ENCODE measurements around the gene GRB10.
"Not testable (repeated sequence)": the region's sequence is repeated elsewhere in the genome, so short reads cannot be mapped to it uniquely, and the experiment has no call there.

The GRB10 gene

GRCh38 chr7:50553973-50554372 is 228.7 kb downstream of the GRB10 start:
- Histone ChIP-seq H3K4me2 (no peak overlapping the region), H3K4me1 (ENCODE audit: low read depth, poor library complexity, severe bottlenecking) (no peaks in the 10 kb centered on the region), H3K4me3 (IDR thresholded peaks at IDR 0.05; ENCODE audit: insufficient read depth, low read depth, low read length) (no peak overlapping the region), H2AFZ (ENCODE audit: low read depth) (no peak overlapping the region), H3K36me3 (ENCODE audit: insufficient read depth) (no peaks in the 10 kb centered on the region), H4K20me1 (ENCODE audit: insufficient read depth) (no peaks in the 10 kb centered on the region), H3K27ac (no peak overlapping the region), H3K79me2 (ENCODE audit: insufficient read depth, low read depth) (no peaks in the 10 kb centered on the region), H3K9ac (no peak overlapping the region), H3K27me3 (ENCODE audit: insufficient read depth, low read depth) (no peaks in the 10 kb centered on the region)
- no peak for TF ChIP-seq CTCF (conservative IDR thresholded peaks at IDR 0.05; ENCODE audit: low read depth, low read length)

DNA sequence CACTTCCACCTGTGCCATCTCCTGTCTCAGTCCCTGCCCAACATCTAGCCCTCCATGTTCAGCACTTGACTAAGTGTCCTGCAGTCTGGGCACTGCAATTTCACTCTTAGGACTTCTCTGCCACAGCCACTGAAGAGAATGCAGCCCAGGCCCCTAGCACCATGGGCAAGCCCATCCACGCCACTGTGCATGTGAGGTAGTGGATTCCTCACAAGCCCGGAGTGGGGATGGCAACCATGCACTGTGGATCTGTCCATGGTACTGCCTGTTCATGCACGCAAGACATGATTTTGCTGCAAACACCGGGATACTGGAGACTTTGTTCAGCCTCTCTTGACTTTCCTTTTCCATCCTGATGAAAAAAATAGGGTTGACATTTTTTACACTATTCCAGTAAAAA is 229.8 kb downstream of the GRB10 start:
- no peak overlapping the region for H3K4me3 ChIP-seq (IDR thresholded peaks at IDR 0.05; ENCODE audit: insufficient read depth, low read depth, low read length)
- H3K27me3 ChIP-seq (ENCODE audit: insufficient read depth, low read depth), result no peaks in the 10 kb centered on the region
- no peaks in the 10 kb centered on the region for H3K36me3 ChIP-seq (ENCODE audit: insufficient read depth)
- no peak overlapping the region for H2AFZ ChIP-seq (ENCODE audit: low read depth)
- no peaks in the 10 kb centered on the region for H4K20me1 ChIP-seq (ENCODE audit: insufficient read depth)
- no peak overlapping the region for H3K9ac ChIP-seq
- no peaks in the 10 kb centered on the region for H3K79me2 ChIP-seq (ENCODE audit: insufficient read depth, low read depth)
- no peak overlapping the region for H3K4me2 ChIP-seq
- no peaks in the 10 kb centered on the region for H3K4me1 ChIP-seq (ENCODE audit: low read depth, poor library complexity, severe bottlenecking)
- TF ChIP-seq CTCF (conservative IDR thresholded peaks at IDR 0.05; ENCODE audit: low read depth, low read length), result no peak
- no peak overlapping the region for H3K27ac ChIP-seq

- Histone ChIP-seq H3K27me3 (ENCODE audit: insufficient read depth, low read depth) (no peaks in the 10 kb centered on the region), H2AFZ (ENCODE audit: low read depth) (no peak overlapping the region), H4K20me1 (ENCODE audit: insufficient read depth) (no peaks in the 10 kb centered on the region), H3K4me1 (ENCODE audit: low read depth, poor library complexity, severe bottlenecking) (no peaks in the 10 kb centered on the region), H3K36me3 (ENCODE audit: insufficient read depth) (no peaks in the 10 kb centered on the region), H3K27ac (no peak overlapping the region), H3K79me2 (ENCODE audit: insufficient read depth, low read depth) (no peaks in the 10 kb centered on the region), H3K9ac (no peak overlapping the region), H3K4me2 (no peak overlapping the region), H3K4me3 (IDR thresholded peaks at IDR 0.05; ENCODE audit: insufficient read depth, low read depth, low read length) (no peak overlapping the region)
- TF ChIP-seq CTCF (conservative IDR thresholded peaks at IDR 0.05; ENCODE audit: low read depth, low read length), result no peak
Observed at GRCh38 chr7:50552139-50552538, 230.6 kb downstream of the GRB10 start.

GRCh38 chr7:50545613-50546012 is 237.1 kb downstream of the GRB10 start:
- not testable (repeated sequence) for H3K36me3 ChIP-seq (ENCODE audit: insufficient read depth); H3K27me3 ChIP-seq (ENCODE audit: insufficient read depth, low read depth); H3K4me3 ChIP-seq (IDR thresholded peaks at IDR 0.05; ENCODE audit: insufficient read depth, low read depth, low read length); H3K9ac ChIP-seq; H2AFZ ChIP-seq (ENCODE audit: low read depth); H3K4me2 ChIP-seq; H4K20me1 ChIP-seq (ENCODE audit: insufficient read depth); H3K4me1 ChIP-seq (ENCODE audit: low read depth, poor library complexity, severe bottlenecking); H3K27ac ChIP-seq; H3K79me2 ChIP-seq (ENCODE audit: insufficient read depth, low read depth)

- Histone ChIP-seq H3K4me2 (no peak overlapping the region), H3K4me1 (ENCODE audit: low read depth, poor library complexity, severe bottlenecking) (no peaks in the 10 kb centered on the region), H3K9ac (no peak overlapping the region), H3K36me3 (ENCODE audit: insufficient read depth) (no peaks in the 10 kb centered on the region), H3K27ac (no peak overlapping the region), H3K79me2 (ENCODE audit: insufficient read depth, low read depth) (no peaks in the 10 kb centered on the region), H3K27me3 (ENCODE audit: insufficient read depth, low read depth) (no peaks in the 10 kb centered on the region), H3K4me3 (IDR thresholded peaks at IDR 0.05; ENCODE audit: insufficient read depth, low read depth, low read length) (no peak overlapping the region), H4K20me1 (ENCODE audit: insufficient read depth) (no peaks in the 10 kb centered on the region), H2AFZ (ENCODE audit: low read depth) (no peak overlapping the region)
- no peak for TF ChIP-seq CTCF (conservative IDR thresholded peaks at IDR 0.05; ENCODE audit: low read depth, low read length)
Observed at GRCh38 chr7:50544992-50545391, 237.7 kb downstream of the GRB10 start.
